GM10266 (cell line): ENCODE data around the gene MFRP.

Experiments
- DNase-seq: peaks from one replicate; pipeline ENCODE4 v3.0.0; 2012; ENCODE audit errors: extremely low spot score
- CTCF ChIP-seq: IDR thresholded peaks from 2 replicates; pipeline ENCODE4 v1.5.1; 2012; ENCODE audit warnings: mild to moderate bottlenecking, low read depth; ENCODE audit not compliant: control insufficient read depth, insufficient read depth; ENCODE audit errors: missing control alignments

Gene MFRP

GRCh38 chr11:119376197-119376847 lies 29.8 kb upstream of the MFRP start:
- no peak for TF ChIP-seq CTCF
- DNase-seq, result no peak

- no peak for DNase-seq
- TF ChIP-seq CTCF, result no peak
These were observed 29.1 kb upstream of the MFRP start for GRCh38 chr11:119375337-119376196.

- DNase-seq, result no peak
- TF ChIP-seq CTCF, result no peak
These were observed 28.3 kb upstream of the MFRP start for GRCh38 chr11:119374632-119375336.

- DNase-seq, result peak; percentile 59
- peak; percentile 77 for TF ChIP-seq CTCF
These were observed 27.6 kb upstream of the MFRP start for GRCh38 chr11:119373921-119374631.

- TF ChIP-seq CTCF, result no peak
These were observed 26.8 kb upstream of the MFRP start for GRCh38 chr11:119373059-119373920.

More at GRCh38 chr11:119373059-119373920, 26.8 kb upstream of the MFRP start:
- DNase-seq, result no peak
